Measurements from ENCODE around the gene HMGCL.

DNA sequence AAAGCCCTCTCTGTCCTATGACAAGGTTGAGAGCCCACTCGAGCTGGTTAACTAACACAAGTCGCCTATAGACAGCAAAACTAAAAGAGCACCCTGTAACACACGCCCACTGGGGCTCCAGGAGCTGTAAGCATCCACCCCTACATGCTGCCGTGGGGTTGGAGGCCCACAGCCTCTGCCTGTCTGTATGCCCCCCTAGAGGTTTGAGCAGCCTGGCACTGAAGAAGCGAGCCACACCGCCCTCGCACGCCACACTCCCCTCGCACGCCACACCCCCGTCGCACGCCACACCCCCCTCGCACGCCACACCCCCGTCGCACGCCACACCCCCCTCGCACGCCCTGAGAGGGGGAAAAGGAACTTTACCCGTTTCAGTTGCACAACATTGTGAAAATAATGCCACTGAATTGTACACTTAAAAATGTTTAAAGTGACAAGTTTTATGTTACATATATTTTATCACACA is 13.2 kb upstream of the HMGCL start:
- TF ChIP-seq, protein P1, sequence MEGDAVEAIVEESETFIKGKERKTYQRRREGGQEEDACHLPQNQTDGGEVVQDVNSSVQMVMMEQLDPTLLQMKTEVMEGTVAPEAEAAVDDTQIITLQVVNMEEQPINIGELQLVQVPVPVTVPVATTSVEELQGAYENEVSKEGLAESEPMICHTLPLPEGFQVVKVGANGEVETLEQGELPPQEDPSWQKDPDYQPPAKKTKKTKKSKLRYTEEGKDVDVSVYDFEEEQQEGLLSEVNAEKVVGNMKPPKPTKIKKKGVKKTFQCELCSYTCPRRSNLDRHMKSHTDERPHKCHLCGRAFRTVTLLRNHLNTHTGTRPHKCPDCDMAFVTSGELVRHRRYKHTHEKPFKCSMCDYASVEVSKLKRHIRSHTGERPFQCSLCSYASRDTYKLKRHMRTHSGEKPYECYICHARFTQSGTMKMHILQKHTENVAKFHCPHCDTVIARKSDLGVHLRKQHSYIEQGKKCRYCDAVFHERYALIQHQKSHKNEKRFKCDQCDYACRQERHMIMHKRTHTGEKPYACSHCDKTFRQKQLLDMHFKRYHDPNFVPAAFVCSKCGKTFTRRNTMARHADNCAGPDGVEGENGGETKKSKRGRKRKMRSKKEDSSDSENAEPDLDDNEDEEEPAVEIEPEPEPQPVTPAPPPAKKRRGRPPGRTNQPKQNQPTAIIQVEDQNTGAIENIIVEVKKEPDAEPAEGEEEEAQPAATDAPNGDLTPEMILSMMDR (conservative IDR thresholded peaks at IDR 0.05; ENCODE audit: low read length): no peak
- no peak for TF ChIP-seq EZH2phosphoT487 (IDR thresholded peaks at IDR 0.05; ENCODE audit: borderline replicate concordance)
